Measurements from ENCODE around the gene ABCC11. TPM values are rescaled to one million over a fixed set of nuclear protein-coding genes. Genes with fewer than 3 reads are reported as not detected.
"Not testable (repeated sequence)": the region's sequence is repeated elsewhere in the genome, so short reads cannot be mapped to it uniquely, and the experiment has no call there.

Gene ABCC11
- total and polyA plus RNA-seq, 4 experiments from 2014 or later, result 0.07 to 0.09 TPM; not detected in 2

DNA sequence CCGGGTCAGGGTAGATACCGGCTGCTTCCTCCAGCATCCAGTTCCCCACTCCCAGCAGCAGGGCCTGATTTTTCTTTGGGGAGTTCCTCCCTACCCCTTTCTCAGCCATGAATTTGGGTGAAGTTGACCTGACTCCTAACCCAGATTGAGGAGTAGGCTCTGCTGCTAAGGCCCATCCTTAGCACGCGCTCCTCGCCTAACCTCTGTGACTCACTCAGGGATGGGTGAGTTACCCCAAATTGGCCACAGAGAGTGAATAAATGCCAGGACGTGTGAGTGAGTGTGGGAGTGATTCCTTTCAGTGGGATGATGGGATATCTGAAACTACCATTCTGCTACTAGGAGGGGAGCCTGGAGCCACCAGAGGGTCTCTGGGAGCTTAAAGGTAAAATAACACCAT is 62.7 kb downstream of the ABCC11 start:
- no peak overlapping the region for H3K4me3 ChIP-seq (ENCODE audit: low read length in 2 of 2)
- ChIA-PET POLR2A (ENCODE audit: partially characterized antibody) (no interaction called here), CTCF (ENCODE audit: partially characterized antibody) (interaction anchor here (0.7 to 2.6 kb wide), 3 partner anchors 20 to 27 kb away, joined by 3 to 9 read pairs (median 6); no protein-coding TSS in a partner anchor)
- no peaks in the 10 kb centered on the region for H3K36me3 ChIP-seq (ENCODE audit: insufficient read depth, low read length)
- no peaks in the 10 kb centered on the region for H3K9me3 Mint-ChIP-seq
- no peaks in the 10 kb centered on the region for H3K4me1 ChIP-seq (ENCODE audit: insufficient read depth, low read length)
- H3K4me3 Mint-ChIP-seq, result no peak overlapping the region
- no peaks in the 10 kb centered on the region for H3K27me3 Mint-ChIP-seq
- no peak for DNase-seq
- H3K9me3 ChIP-seq (ENCODE audit: control insufficient read depth in 1 of 2, low read length in 2 of 2), result no peaks in the 10 kb centered on the region
- H3K27ac ChIP-seq (ENCODE audit: low read depth, low read length), result no peak overlapping the region
- H3K27ac Mint-ChIP-seq, result no peak overlapping the region
- peaks cover 0 to 6% (median 2%) of the 10 kb centered on the region in 4 donors for H3K4me1 Mint-ChIP-seq
- H3K36me3 Mint-ChIP-seq, result no peaks in the 10 kb centered on the region
- intact Hi-C loops (cut with micrococcal nuclease), result no loop called here
- no peaks in the 10 kb centered on the region for H3K27me3 ChIP-seq (ENCODE audit: insufficient read depth, low read length)

DNA sequence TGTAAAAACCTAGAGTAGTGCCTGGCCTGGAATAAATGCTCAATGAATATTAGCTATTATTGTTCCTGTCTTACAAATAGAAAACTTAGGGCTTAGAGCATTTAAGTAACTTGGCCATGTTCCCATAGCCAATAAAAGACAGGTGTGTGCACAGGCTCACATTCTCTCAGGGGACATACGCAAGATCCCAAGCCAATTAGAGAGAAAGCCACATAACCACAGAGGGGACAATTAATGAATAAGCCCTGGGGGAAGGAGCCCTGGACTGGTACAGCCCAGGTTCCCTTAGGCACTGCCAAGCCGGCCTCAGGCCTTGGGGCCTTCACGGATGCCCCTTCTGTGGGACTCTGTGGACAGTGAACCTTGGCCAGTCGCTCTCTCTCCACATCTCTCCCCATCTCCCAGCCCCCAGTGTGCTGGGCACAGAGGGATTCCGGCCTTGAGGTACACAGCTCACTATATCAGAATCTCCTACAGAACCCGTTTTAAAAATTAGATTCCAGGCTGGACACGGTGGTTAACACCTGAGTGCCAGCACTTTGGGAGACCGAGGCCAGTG is 64.3 kb downstream of the ABCC11 start:
- Mint-ChIP-seq H3K27ac (no peak overlapping the region), H3K9me3 (no peaks in the 10 kb centered on the region), H3K27me3 (peaks cover 0 to 5% of the 10 kb centered on the region in 2 donors), H3K4me1 (no peaks in the 10 kb centered on the region), H3K4me3 (no peak overlapping the region), H3K36me3 (no peaks in the 10 kb centered on the region)
- H3K27me3 ChIP-seq (ENCODE audit: insufficient read depth, low read length), result no peaks in the 10 kb centered on the region
- ChIA-PET CTCF (ENCODE audit: partially characterized antibody) (interaction anchor here (2.6 kb wide), 1 partner anchor 18 kb away, joined by 9 read pairs; no protein-coding TSS in a partner anchor), POLR2A (ENCODE audit: partially characterized antibody) (no interaction called here)
- intact Hi-C loops (cut with micrococcal nuclease), result no loop called here
- H3K4me1 ChIP-seq (ENCODE audit: insufficient read depth, low read length), result no peaks in the 10 kb centered on the region
- H3K4me3 ChIP-seq (ENCODE audit: low read length in 2 of 2), result no peak overlapping the region
- no peak for DNase-seq
- H3K27ac ChIP-seq (ENCODE audit: low read depth, low read length), result no peak overlapping the region
- no peaks in the 10 kb centered on the region for H3K36me3 ChIP-seq (ENCODE audit: insufficient read depth, low read length)
- no peaks in the 10 kb centered on the region for H3K9me3 ChIP-seq (ENCODE audit: control insufficient read depth in 1 of 2, low read length in 2 of 2)

DNA sequence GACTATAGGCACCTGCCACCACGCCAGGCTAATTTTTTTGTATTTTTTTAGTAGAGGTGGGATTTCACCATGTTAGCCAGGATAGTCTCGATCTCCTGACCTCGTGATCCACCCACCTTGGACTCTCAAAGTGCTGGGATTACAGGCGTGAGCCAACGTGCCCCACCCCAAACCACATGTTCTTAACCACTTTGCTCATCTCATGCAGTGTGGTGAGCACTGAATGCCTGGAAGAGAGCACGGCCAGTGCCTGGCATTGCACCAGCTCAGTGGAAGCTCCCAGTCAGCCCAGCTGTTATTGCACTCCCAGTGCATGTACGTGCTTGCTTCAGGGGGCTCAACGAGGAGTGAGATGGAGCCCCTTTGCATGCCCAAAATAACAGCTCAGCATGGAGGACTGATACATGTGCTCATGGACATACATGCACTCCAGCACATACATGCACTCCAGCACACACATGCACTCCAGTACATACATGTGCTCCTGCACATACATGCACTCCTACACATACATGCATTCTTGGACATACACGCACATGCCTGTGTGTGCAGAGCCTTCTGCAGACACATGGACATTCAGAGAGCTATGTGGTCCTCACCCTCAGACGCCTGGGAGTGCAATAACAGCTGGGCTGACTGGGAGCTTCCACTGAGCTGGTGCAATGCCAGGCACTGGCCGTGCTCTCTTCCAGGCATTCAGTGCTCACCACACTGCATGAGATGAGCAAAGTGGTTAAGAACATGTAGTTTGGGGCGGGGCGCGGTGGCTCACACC is 65.4 kb downstream of the ABCC11 start:
- CTCF ChIA-PET (ENCODE audit: partially characterized antibody), result interaction anchor here (2.6 kb wide), 1 partner anchor 17 kb away, joined by 9 read pairs; no protein-coding TSS in a partner anchor
- intact Hi-C loops (cut with micrococcal nuclease), result not testable (repeated sequence)

DNA sequence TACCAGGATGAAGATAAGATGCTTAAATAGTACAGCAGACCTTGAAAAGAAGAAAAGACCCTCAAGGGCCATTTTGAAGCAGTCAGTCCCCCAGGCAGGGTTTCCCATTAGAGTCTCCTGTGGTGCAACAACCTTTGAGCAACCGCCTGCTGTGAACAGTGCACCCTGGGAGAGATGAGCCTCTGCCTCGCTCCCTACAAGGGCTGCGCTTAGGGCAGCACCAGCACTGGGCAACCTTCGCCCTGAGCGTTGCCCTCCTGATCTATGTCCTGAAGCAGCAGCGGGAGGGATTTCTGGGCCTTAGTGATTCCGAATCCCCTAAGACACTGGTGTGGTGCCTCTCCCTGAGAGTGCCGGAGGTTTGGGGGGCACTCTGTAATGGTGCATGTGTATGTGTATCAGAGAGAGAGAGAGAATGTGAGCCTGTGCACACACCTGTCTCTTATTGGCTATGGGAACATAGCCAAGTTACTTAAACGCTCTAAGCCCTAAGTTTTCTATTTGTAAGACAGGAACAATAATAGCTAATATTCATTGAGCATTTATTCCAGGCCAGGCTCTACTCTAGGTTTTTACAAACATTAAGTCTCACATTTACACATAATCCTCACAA is 66.4 kb downstream of the ABCC11 start:
- Histone ChIP-seq H3K27ac (ENCODE audit: low read depth, low read length) (no peak overlapping the region), H3K27me3 (ENCODE audit: insufficient read depth, low read length) (no peaks in the 10 kb centered on the region), H3K4me3 (ENCODE audit: low read length in 2 of 2) (no peak overlapping the region), H3K36me3 (ENCODE audit: insufficient read depth, low read length) (no peaks in the 10 kb centered on the region), H3K9me3 (ENCODE audit: control insufficient read depth in 1 of 2, low read length in 2 of 2) (no peaks in the 10 kb centered on the region), H3K4me1 (ENCODE audit: insufficient read depth, low read length) (no peaks in the 10 kb centered on the region)
- ChIA-PET POLR2A (ENCODE audit: partially characterized antibody) (no interaction called here), CTCF (ENCODE audit: partially characterized antibody) (no interaction called here)
- intact Hi-C loops (cut with micrococcal nuclease), result no loop called here
- DNase-seq, result no peak
- H3K27me3 Mint-ChIP-seq, result peaks cover 2 to 8% of the 10 kb centered on the region in 2 donors
- H3K4me3 Mint-ChIP-seq, result no peak overlapping the region
- H3K36me3 Mint-ChIP-seq, result no peaks in the 10 kb centered on the region
- no peak overlapping the region for H3K27ac Mint-ChIP-seq
- no peaks in the 10 kb centered on the region for H3K4me1 Mint-ChIP-seq
- no peaks in the 10 kb centered on the region for H3K9me3 Mint-ChIP-seq

More for the DNA sequence above, 65.4 kb downstream of the ABCC11 start:
- POLR2A ChIA-PET (ENCODE audit: partially characterized antibody); H3K4me3 ChIP-seq (ENCODE audit: low read length in 2 of 2); H3K9me3 Mint-ChIP-seq; H3K9me3 ChIP-seq (ENCODE audit: control insufficient read depth in 1 of 2, low read length in 2 of 2); H3K27me3 Mint-ChIP-seq; DNase-seq; H3K4me1 ChIP-seq (ENCODE audit: insufficient read depth, low read length); H3K4me3 Mint-ChIP-seq; H3K4me1 Mint-ChIP-seq; H3K27ac ChIP-seq (ENCODE audit: low read depth, low read length); H3K36me3 Mint-ChIP-seq; H3K27me3 ChIP-seq (ENCODE audit: insufficient read depth, low read length); H3K36me3 ChIP-seq (ENCODE audit: insufficient read depth, low read length); H3K27ac Mint-ChIP-seq: not testable (repeated sequence)

DNA sequence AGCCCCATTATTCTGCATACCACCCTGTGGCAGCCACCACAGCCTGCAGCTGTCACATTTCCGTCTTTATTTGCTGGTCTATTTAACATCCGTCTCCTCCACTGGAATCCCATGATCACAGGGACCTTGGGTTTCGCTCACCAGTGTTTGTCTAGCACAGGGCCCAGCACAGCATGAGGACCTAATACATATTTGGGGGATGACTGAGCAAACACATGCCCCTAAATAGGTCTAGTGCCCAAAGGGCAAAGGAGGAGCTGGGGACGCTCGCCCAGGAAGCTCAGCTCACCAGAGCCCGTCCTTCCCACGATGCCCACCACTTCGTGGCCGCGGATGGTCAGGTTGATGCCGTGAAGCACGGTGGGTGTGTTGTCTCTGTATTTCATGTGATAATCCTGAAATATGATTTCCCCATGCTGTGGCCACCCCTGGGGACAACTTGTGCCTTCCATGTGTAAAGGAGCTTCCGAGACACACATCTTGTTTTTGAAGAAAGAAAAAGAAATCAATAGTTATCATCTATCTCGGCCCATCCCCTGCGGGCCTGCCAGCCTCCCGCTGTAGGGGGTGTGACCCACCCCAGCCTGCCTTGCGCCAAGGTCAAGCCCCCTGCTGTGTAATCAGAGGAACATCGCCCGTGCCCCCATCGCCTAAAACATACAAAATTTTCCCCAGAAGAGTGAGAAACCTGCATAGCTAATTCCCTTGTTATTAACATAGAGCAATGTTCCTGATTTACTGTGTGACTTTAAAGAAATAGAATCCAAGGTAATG is 70.5 kb downstream of the ABCC11 start:
- Mint-ChIP-seq H3K36me3 (no peaks in the 10 kb centered on the region), H3K9me3 (peaks cover 0 to 2% (median 0%) of the 10 kb centered on the region in 8 donors), H3K27me3 (peaks cover 2 to 11% of the 10 kb centered on the region in 2 donors), H3K4me1 (no peaks in the 10 kb centered on the region), H3K4me3 (no peak overlapping the region), H3K27ac (no peak overlapping the region)
- no peaks in the 10 kb centered on the region for H3K4me1 ChIP-seq (ENCODE audit: insufficient read depth, low read length)
- no peaks in the 10 kb centered on the region for H3K9me3 ChIP-seq (ENCODE audit: control insufficient read depth in 1 of 2, low read length in 2 of 2)
- no peaks in the 10 kb centered on the region for H3K27me3 ChIP-seq (ENCODE audit: insufficient read depth, low read length)
- intact Hi-C loops (cut with micrococcal nuclease), result no loop called here
- H3K4me3 ChIP-seq (ENCODE audit: low read length in 2 of 2), result no peak overlapping the region
- no peaks in the 10 kb centered on the region for H3K36me3 ChIP-seq (ENCODE audit: insufficient read depth, low read length)
- CTCF ChIA-PET (ENCODE audit: partially characterized antibody), result no interaction called here
- DNase-seq, result no peak
- no peak overlapping the region for H3K27ac ChIP-seq (ENCODE audit: low read depth, low read length)
- POLR2A ChIA-PET (ENCODE audit: partially characterized antibody), result no interaction called here

DNA sequence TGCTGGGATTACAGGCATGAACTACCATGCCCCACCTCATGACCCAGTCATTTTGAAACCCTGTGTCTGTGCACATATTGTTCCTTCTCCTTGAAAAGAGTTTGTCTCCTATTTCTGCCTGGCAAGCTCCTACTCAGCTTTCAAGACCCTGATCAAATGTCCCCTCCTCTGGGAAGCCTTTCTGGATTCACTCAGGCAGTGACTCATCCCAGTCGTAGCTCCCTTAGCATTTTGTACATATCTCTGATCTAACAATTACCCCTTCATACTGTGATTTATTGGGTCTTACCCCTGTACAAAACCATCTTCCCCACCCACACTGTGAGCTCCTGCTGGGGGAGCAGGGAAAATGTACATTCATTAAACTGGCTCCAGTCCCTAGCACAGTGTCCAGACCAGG is 73.5 kb downstream of the ABCC11 start:
- no peak overlapping the region for H3K4me3 ChIP-seq (ENCODE audit: low read length in 2 of 2)
- H3K9me3 ChIP-seq (ENCODE audit: control insufficient read depth in 1 of 2, low read length in 2 of 2), result no peaks in the 10 kb centered on the region
- CTCF ChIA-PET (ENCODE audit: partially characterized antibody), result interaction anchor here (3.9 kb wide), 1 partner anchor 9 kb away, joined by 22 read pairs; no protein-coding TSS in a partner anchor
- POLR2A ChIA-PET (ENCODE audit: partially characterized antibody), result no interaction called here
- H3K9me3 Mint-ChIP-seq, result peaks cover 0 to 2% (median 0%) of the 10 kb centered on the region in 8 donors
- H3K27me3 Mint-ChIP-seq, result peaks cover 4 to 6% of the 10 kb centered on the region in 2 donors
- H3K36me3 Mint-ChIP-seq, result no peaks in the 10 kb centered on the region
- DNase-seq, result no peak
- intact Hi-C loops (cut with micrococcal nuclease), result no loop called here
- no peak overlapping the region for H3K27ac Mint-ChIP-seq
- H3K4me1 Mint-ChIP-seq, result no peaks in the 10 kb centered on the region
- H3K27me3 ChIP-seq (ENCODE audit: insufficient read depth, low read length), result no peaks in the 10 kb centered on the region
- H3K4me3 Mint-ChIP-seq, result no peak overlapping the region
- H3K27ac ChIP-seq (ENCODE audit: low read depth, low read length), result no peak overlapping the region
- H3K36me3 ChIP-seq (ENCODE audit: insufficient read depth, low read length), result no peaks in the 10 kb centered on the region
- H3K4me1 ChIP-seq (ENCODE audit: insufficient read depth, low read length), result no peaks in the 10 kb centered on the region

DNA sequence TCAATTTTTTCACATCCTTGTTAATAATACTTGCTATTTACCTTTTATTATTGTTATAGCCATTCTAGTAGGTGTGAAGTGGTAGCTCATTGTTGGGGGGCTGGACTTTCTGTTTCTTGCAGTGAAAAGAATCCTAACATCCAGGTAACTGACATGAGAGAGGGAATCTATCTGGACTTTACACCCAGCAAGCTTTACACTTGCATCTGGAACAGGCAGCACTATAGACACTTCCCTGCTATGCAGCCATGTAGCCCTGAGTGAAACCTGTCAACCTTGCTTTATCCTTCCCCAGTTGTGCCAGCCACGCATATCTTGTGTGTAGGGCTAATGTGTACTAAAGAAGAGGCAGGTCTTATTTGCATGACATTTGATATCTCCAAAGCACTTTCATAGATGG is 74.7 kb downstream of the ABCC11 start:
- intact Hi-C loops (cut with micrococcal nuclease), result no loop called here
- no peaks in the 10 kb centered on the region for H3K4me1 Mint-ChIP-seq
- Histone ChIP-seq H3K27me3 (ENCODE audit: insufficient read depth, low read length) (no peaks in the 10 kb centered on the region), H3K36me3 (ENCODE audit: insufficient read depth, low read length) (no peaks in the 10 kb centered on the region), H3K27ac (ENCODE audit: low read depth, low read length) (no peak overlapping the region), H3K9me3 (ENCODE audit: control insufficient read depth in 1 of 2, low read length in 2 of 2) (no peaks in the 10 kb centered on the region), H3K4me3 (ENCODE audit: low read length in 2 of 2) (no peak overlapping the region), H3K4me1 (ENCODE audit: insufficient read depth, low read length) (no peaks in the 10 kb centered on the region)
- no peaks in the 10 kb centered on the region for H3K36me3 Mint-ChIP-seq
- no peak for DNase-seq
- H3K27me3 Mint-ChIP-seq, result peaks cover 4 to 6% of the 10 kb centered on the region in 2 donors
- H3K4me3 Mint-ChIP-seq, result no peak overlapping the region
- CTCF ChIA-PET (ENCODE audit: partially characterized antibody), result interaction anchor here (1.0 to 3.9 kb wide), 2 partner anchors 7 to 458 kb away, joined by 3 to 22 read pairs; no protein-coding TSS in a partner anchor
- peaks cover 0 to 2% (median 0%) of the 10 kb centered on the region in 8 donors for H3K9me3 Mint-ChIP-seq
- H3K27ac Mint-ChIP-seq, result no peak overlapping the region
- POLR2A ChIA-PET (ENCODE audit: partially characterized antibody), result no interaction called here

Measured in CD4-positive, alpha-beta memory T cell (primary cell).